Activated CD8-positive, alpha-beta T cell treated with anti-CD3 and anti-CD28 coated beads for 36 hours (primary cell): ENCODE results near the gene GPR141. TPM values are rescaled to one million over a fixed set of nuclear protein-coding genes. Genes with fewer than 3 reads are reported as not detected.

Source experiments
- ATAC-seq: fragments of 200-7000 bp; cut with Tn5 transposase; one replicate; pipeline ENCODE4 v1.10.0; 2021; ENCODE audit warnings: mild to moderate bottlenecking, moderate library complexity
- CTCF ChIA-PET: fragments of 350-600 bp; sonication (Branson Sonifier 250); formaldehyde crosslinking; loops from one replicate; lab custom pipeline; 2021; ENCODE audit warnings: antibody characterized with exemption; lab: Charles Lee
- POLR2A ChIA-PET: fragments of 350-600 bp; sonication (Branson Sonifier 250); formaldehyde crosslinking; loops from one replicate; lab custom pipeline; 2021; ENCODE audit warnings: antibody characterized with exemption; lab: Charles Lee
- DNase-seq: peaks from one replicate; pipeline ENCODE4 v3.0.0-alpha.2; 2020
- H3K27ac Mint-ChIP-seq: one replicate; pipeline ENCODE4 v1.8.0; 2021; ENCODE audit warnings: mild to moderate bottlenecking, mixed read lengths
- H3K27me3 Mint-ChIP-seq: one replicate; pipeline ENCODE4 v1.8.0; 2021; ENCODE audit warnings: mixed read lengths
- H3K36me3 Mint-ChIP-seq: one replicate; pipeline ENCODE4 v1.8.0; 2021; ENCODE audit warnings: low read depth, mixed read lengths
- H3K4me1 Mint-ChIP-seq: one replicate; pipeline ENCODE4 v1.8.0; 2021; ENCODE audit warnings: low read depth, mixed read lengths
- H3K4me3 Mint-ChIP-seq: one replicate; pipeline ENCODE4 v1.8.0; 2021; ENCODE audit warnings: mild to moderate bottlenecking, moderate library complexity, mixed read lengths
- H3K9me3 Mint-ChIP-seq: one replicate; pipeline ENCODE4 v1.8.0; 2021; ENCODE audit warnings: mixed read lengths
- intact Hi-C: fragments of 100-400 bp; cut with micrococcal nuclease; formaldehyde crosslinking; loops from one replicate; pipeline ENCODE4 v1.10.0; 2022
- total RNA-seq, 2 experiments: library from RNA; stranded (reverse); gene quantifications; one replicate each; pipeline ENCODE4 v1.2.3, GENCODE V29; 2021
- TF ChIP-seq, protein P1 (sequence below): fragments of 200-600 bp; IDR thresholded peaks from one replicate; pipeline ENCODE4 v1.8.0; 2022; ENCODE audit warnings: antibody characterized with exemption, mild to moderate bottlenecking

The GPR141 gene
- total RNA-seq, 2 experiments from 2014 or later, result not detected

DNA sequence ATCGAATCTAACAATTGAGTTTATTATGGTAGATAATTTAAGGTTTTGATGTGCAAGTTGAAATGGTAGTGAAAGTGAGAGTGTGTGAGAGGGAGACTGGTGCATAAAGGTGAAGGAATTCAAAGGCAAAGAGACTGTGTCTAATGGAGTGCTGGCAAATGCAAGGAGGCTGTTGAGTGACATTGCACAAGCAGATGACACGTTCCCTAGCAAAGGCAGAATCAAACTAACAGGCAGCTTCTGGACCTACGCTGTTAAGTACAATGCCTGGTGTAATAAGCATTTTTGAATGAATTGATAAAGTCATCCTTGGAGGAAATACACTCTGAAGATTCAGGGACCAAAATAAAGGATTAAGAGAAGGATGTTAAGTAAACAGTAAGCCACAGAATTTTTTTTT, 11.7 kb upstream of the GPR141 start:
- no peak for ATAC-seq
- no peaks in the 10 kb centered on the region for H3K27me3 Mint-ChIP-seq

DNA sequence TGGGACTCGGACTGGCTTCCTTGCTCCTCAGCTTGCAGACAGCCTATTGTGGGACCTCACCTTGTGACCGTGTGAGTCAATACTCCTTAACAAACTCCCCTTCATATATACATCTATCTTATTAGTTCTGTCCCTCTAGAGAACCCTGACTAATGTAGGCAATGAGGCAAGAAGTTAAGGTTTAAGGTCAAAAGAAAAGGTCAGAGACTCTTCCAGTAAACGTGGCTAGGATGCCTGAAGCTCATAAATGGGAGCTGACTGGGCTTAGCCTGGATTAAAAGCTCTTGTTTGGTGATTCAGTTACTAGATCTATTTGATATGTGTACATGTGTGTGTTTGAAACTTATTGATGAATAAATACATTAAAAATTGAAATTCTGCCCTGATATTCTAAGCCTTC, 10.6 kb upstream of the GPR141 start:
- H3K27me3 Mint-ChIP-seq, result peaks cover 3% of the 10 kb centered on the region
- intact Hi-C loops, result no loop called here
- no peak overlapping the region for H3K4me3 Mint-ChIP-seq
- DNase-seq (no peak), ATAC-seq (no peak)
- TF ChIP-seq, protein P1, sequence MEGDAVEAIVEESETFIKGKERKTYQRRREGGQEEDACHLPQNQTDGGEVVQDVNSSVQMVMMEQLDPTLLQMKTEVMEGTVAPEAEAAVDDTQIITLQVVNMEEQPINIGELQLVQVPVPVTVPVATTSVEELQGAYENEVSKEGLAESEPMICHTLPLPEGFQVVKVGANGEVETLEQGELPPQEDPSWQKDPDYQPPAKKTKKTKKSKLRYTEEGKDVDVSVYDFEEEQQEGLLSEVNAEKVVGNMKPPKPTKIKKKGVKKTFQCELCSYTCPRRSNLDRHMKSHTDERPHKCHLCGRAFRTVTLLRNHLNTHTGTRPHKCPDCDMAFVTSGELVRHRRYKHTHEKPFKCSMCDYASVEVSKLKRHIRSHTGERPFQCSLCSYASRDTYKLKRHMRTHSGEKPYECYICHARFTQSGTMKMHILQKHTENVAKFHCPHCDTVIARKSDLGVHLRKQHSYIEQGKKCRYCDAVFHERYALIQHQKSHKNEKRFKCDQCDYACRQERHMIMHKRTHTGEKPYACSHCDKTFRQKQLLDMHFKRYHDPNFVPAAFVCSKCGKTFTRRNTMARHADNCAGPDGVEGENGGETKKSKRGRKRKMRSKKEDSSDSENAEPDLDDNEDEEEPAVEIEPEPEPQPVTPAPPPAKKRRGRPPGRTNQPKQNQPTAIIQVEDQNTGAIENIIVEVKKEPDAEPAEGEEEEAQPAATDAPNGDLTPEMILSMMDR, result no peak
- no peaks in the 10 kb centered on the region for H3K36me3 Mint-ChIP-seq
- no peaks in the 10 kb centered on the region for H3K4me1 Mint-ChIP-seq
- H3K27ac Mint-ChIP-seq, result no peak overlapping the region
- H3K9me3 Mint-ChIP-seq, result no peaks in the 10 kb centered on the region
- ChIA-PET POLR2A (no interaction called here), CTCF (no interaction called here)

More for the DNA sequence above, 11.7 kb upstream of the GPR141 start:
- H3K9me3 Mint-ChIP-seq, result no peaks in the 10 kb centered on the region
- no peaks in the 10 kb centered on the region for H3K36me3 Mint-ChIP-seq
- intact Hi-C loops, result no loop called here
- no peak for DNase-seq
- POLR2A ChIA-PET, result no interaction called here
- no peaks in the 10 kb centered on the region for H3K4me1 Mint-ChIP-seq
- no peak overlapping the region for H3K27ac Mint-ChIP-seq
- TF ChIP-seq, protein P1, result no peak
- CTCF ChIA-PET, result interaction anchor here (0.6 kb wide), 1 partner anchor 263 kb away, joined by 3 read pairs; no protein-coding TSS in a partner anchor
- no peak overlapping the region for H3K4me3 Mint-ChIP-seq

DNA sequence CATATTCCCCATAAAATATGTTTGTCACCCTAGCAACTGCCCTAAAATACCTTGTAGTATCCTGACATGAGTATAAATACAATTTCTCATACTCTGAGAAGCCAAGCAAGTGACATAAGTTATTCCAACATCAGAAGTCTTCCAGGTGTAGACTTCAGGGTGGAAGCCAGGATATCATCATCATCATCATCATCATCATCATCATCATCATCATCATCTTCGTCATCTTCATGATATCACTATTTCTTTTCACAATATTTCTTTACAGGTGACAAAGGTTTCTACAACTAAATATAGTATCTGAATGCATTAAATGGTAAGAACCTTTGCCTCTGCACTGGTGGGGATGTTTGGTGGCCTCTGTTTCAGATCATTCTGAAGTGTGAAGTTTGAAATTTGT, 10.0 kb upstream of the GPR141 start:
- Mint-ChIP-seq H3K4me1 (no peaks in the 10 kb centered on the region), H3K36me3 (no peaks in the 10 kb centered on the region), H3K27me3 (peaks cover 4% of the 10 kb centered on the region), H3K4me3 (no peak overlapping the region), H3K27ac (no peak overlapping the region), H3K9me3 (no peaks in the 10 kb centered on the region)
- POLR2A ChIA-PET, result no interaction called here
- CTCF ChIA-PET, result no interaction called here
- no peak for ATAC-seq
- intact Hi-C loops, result no loop called here
- TF ChIP-seq, protein P1, result no peak
- DNase-seq, result no peak

DNA sequence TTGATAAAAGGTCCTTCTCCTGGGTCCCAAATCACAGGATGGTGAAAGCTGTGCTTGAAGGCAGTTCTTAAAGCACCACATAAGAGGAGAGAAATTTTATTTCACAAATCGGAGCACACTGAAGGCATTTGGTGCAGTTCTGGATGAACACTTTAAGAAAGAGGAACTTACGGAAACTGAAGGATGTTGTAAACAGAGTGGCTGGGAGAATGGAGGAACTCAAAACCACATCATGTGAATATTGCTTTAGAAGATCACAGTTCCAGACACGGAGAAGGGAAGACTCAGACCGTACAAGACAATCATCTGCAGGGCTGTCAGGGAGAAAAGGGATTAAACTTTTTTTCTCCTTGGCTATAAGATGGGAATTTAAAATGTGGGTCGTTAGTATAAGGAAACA, 9.0 kb upstream of the GPR141 start:
- TF ChIP-seq, protein P1, result no peak
- POLR2A ChIA-PET, result no interaction called here
- intact Hi-C loops, result no loop called here
- H3K9me3 Mint-ChIP-seq, result no peaks in the 10 kb centered on the region
- DNase-seq, result no peak
- no peak for ATAC-seq
- no peak overlapping the region for H3K4me3 Mint-ChIP-seq
- CTCF ChIA-PET, result interaction anchor here (0.9 kb wide), 1 partner anchor 160 kb away, joined by 3 read pairs; no protein-coding TSS in a partner anchor
- peaks cover 4% of the 10 kb centered on the region for H3K27me3 Mint-ChIP-seq
- H3K27ac Mint-ChIP-seq, result no peak overlapping the region
- no peaks in the 10 kb centered on the region for H3K4me1 Mint-ChIP-seq
- no peaks in the 10 kb centered on the region for H3K36me3 Mint-ChIP-seq

DNA sequence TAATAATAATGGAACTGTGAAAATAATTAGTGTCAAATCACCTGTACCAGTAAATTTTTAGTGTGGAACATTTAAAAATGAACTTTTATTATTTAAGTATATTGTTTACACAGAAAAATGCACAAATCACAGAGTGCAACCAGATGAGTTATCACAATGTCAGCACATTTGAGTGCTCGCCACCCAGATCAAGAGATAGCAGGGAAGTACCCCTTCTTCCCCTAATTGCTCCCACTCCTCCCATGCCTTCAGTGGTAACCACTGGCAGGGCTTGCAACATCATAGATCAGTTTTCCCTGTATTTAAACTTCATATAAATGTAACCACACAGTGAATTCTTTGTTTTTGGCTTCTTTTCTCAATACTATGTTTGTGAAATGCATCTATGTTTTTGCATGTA, 7.8 kb upstream of the GPR141 start:
- Mint-ChIP-seq H3K36me3 (no peaks in the 10 kb centered on the region), H3K4me3 (no peak overlapping the region), H3K27me3 (peaks cover 11% of the 10 kb centered on the region), H3K4me1 (no peaks in the 10 kb centered on the region), H3K27ac (no peak overlapping the region), H3K9me3 (no peaks in the 10 kb centered on the region)
- intact Hi-C loops, result no loop called here
- ATAC-seq (no peak), DNase-seq (no peak)
- CTCF ChIA-PET, result no interaction called here
- TF ChIP-seq, protein P1, result no peak
- POLR2A ChIA-PET, result no interaction called here
